ENCODE data around the gene FBXL14. TPM values are rescaled to one million over a fixed set of nuclear protein-coding genes. Genes with fewer than 3 reads are reported as not detected.
"Not testable (repeated sequence)": the region's sequence is repeated elsewhere in the genome, so short reads cannot be mapped to it uniquely, and the experiment has no call there.

Gene FBXL14
- total RNA-seq, 1 donor from 2014 or later: 15.4 TPM

GRCh38 chr12:1619587-1619986 is 25.2 kb upstream of the FBXL14 start:
- peak; percentile 41 for DNase-seq (ENCODE audit: low read depth, low spot score)

GRCh38 chr12:1619159-1619558 is 24.8 kb upstream of the FBXL14 start:
- DNase-seq (ENCODE audit: low read depth, low spot score): no peak

GRCh38 chr12:1618489-1618888 is 24.1 kb upstream of the FBXL14 start:
- DNase-seq (ENCODE audit: low read depth, low spot score): no peak

GRCh38 chr12:1616233-1617066 is 22.1 kb upstream of the FBXL14 start:
- no peak for DNase-seq (ENCODE audit: low read depth, low spot score)

GRCh38 chr12:1614360-1614759 is 20.0 kb upstream of the FBXL14 start:
- DNase-seq (ENCODE audit: low read depth, low spot score): no peak

- DNase-seq (ENCODE audit: low read depth, low spot score): no peak
These were observed 19.5 kb upstream of the FBXL14 start for GRCh38 chr12:1613860-1614259.

GRCh38 chr12:1611803-1612572 is 17.6 kb upstream of the FBXL14 start:
- no peak for DNase-seq (ENCODE audit: low read depth, low spot score)

- no peak for DNase-seq (ENCODE audit: low read depth, low spot score)
These were observed 15.8 kb upstream of the FBXL14 start for GRCh38 chr12:1610072-1610643.

- DNase-seq (ENCODE audit: low read depth, low spot score): no peak
These were observed 14.3 kb upstream of the FBXL14 start for GRCh38 chr12:1608713-1609119.

GRCh38 chr12:1607940-1608712 is 13.7 kb upstream of the FBXL14 start:
- DNase-seq (ENCODE audit: low read depth, low spot score): no peak

- DNase-seq (ENCODE audit: low read depth, low spot score): no peak
These were observed 11.7 kb upstream of the FBXL14 start for GRCh38 chr12:1606021-1606622.

- DNase-seq (ENCODE audit: low read depth, low spot score): peak; percentile 45
These were observed 11.0 kb upstream of the FBXL14 start for GRCh38 chr12:1605129-1606020.

GRCh38 chr12:1604464-1604863 is 10.1 kb upstream of the FBXL14 start:
- no peak for DNase-seq (ENCODE audit: low read depth, low spot score)

GRCh38 chr12:1603269-1603993 is 9.1 kb upstream of the FBXL14 start:
- DNase-seq (ENCODE audit: low read depth, low spot score): no peak

- not testable (repeated sequence) for DNase-seq (ENCODE audit: low read depth, low spot score)
These were observed 8.3 kb upstream of the FBXL14 start for GRCh38 chr12:1602706-1603105.

- DNase-seq (ENCODE audit: low read depth, low spot score): no peak
These were observed 4.4 kb upstream of the FBXL14 start for GRCh38 chr12:1598757-1599156.

- no peak for DNase-seq (ENCODE audit: low read depth, low spot score)
These were observed 1.4 kb upstream of the FBXL14 start for GRCh38 chr12:1595690-1596347.

- DNase-seq (ENCODE audit: low read depth, low spot score): no peak
These were observed 713 bp upstream of the FBXL14 start for GRCh38 chr12:1595026-1595561.

- DNase-seq (ENCODE audit: low read depth, low spot score): no peak
These were observed 448 bp downstream of the FBXL14 start for GRCh38 chr12:1594006-1594260.

Measured in pulmonary artery endothelial cell (primary cell).